HG03521 (cell line): Measurements from ENCODE around the gene CRY2.
"Not testable (repeated sequence)": the region's sequence is repeated elsewhere in the genome, so short reads cannot be mapped to it uniquely, and the experiment has no call there.

Source experiments
- ATAC-seq: cut with Tn5 transposase; IDR thresholded peaks from one replicate; pipeline ENCODE4 v1.9.1; 2021; ENCODE audit warnings: mild to moderate bottlenecking, moderate library complexity; ENCODE audit not compliant: unreplicated experiment

CRY2 gene

GRCh38 chr11:45811109-45811435 lies 36.2 kb upstream of the CRY2 start:
- no peak for ATAC-seq

DNA sequence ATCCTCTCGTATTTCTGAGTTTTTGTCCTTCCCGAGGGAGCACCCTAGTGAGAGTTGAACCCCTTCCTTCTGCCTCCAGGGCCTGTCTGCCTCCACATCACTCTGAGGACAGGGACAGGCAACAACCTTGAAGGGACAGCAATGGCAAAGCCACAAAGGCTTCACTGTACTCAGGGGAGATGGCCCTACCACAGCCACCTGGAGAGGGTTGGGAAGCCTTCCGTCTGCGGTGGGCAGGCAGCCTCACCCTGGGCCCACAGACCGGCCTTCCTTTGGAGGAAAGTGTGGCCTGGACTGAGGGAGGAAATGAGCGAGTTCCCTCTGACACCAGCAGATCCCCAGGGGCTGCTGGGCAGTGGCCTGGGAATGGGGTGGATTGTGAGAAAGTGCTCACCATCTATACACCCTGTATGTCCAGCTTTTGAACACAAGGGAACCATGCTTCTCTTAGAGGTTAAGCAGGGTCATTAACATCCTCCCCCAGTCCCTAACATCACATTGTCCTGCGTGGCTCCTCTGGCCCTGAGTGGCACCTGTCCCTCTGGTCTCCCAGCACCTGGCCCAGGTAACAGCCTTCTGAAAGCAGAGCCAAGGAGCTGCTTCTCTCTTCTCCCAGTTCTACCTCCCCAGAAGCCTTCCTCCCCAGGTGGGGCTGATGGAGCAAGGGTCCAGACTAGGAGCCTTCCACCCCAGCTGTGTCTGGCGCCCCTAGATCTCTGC lies 35.5 kb upstream of the CRY2 start:
- ATAC-seq = no peak

DNA sequence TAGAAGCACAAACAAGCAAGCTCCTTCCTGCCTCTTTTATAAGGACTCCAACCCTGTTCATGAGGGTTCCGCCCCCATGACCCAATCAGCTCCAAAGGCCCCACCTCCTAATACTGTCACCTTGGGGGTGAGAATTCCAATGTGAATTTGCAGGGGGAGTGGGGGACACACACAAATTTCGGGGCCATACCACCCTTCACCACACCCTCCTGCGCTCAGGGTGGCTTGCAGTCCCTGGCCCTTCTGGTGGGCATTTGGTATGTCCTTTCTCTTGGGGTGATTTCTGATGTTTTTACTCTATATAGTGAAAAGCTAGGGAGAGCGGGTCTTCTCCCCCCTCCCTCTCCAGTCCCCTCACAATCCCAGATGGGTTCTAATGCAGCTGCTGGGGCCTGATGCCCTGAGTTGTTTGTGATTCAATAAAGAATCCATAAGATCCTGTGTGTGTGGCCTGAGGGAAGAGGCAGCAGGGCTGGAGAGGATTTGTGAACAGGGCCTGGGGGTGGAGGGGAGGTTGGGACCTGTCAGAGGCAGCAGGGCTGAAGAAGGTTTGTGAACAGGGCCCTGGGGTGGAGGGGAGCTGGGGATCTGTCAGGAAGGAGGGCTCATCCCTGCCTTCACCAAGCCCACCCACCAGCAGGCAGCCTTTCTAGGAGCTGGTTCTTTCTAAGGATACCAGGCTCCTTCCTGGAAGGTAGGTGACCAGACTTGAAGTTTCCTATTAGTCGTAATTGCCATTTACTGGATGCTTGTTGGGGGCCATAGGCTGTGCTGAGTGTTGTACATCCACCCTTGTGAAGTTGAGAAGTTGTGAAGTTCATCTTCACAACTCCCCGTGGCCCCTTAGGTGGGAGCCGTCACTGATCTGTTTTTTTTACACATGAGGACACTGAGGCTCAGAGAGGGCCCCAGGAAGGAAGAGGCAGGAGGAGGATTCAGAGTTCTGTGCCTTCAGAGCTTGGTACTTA lies 34.4 kb upstream of the CRY2 start:
- no peak for ATAC-seq

- ATAC-seq = no peak
Observed at GRCh38 chr11:45815747-45816146, 31.5 kb upstream of the CRY2 start.

- ATAC-seq = no peak
Observed at GRCh38 chr11:45816614-45817013, 30.7 kb upstream of the CRY2 start.

DNA sequence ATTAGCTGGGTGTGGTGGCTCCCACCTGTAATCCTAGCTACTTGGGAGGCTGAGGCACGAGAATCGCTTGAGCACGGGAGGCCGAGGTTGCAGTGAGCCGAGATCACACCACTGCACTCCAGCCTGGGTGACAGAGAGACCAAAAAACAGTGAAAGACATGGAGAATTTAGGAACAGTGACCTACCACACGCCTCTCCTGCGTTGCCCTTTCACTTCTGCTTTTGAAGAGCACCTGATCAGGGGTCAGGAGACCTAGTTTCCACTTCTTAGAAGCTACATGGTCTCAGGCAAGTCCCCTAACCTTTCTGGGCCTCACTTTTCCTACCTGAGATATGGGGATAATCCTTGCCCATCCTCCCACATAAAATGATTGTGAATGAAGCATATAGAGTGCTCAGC lies 30.1 kb upstream of the CRY2 start:
- peak; percentile 66 for ATAC-seq

GRCh38 chr11:45818961-45819605 lies 28.2 kb upstream of the CRY2 start:
- ATAC-seq = no peak

- no peak for ATAC-seq
Observed at GRCh38 chr11:45820211-45820857, 26.9 kb upstream of the CRY2 start.

DNA sequence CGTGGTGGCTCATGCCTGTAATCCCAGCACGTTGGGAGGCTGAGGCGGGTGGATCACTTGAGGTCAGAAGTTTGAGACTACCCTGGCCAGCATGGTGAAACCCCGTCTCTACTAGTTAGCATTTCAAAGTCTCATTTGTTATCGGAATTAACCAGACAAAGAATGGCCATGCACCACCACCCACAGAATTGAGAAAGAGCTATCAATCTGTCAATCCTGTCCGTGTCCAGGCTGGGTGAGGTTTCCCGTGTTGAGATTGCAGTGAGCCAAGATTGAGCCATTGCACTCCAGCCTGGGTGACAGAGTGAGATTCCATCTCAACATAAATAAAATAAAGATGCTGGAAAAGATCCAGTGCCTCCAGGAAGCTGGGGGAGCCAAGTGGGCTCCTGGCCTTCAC lies 20.8 kb upstream of the CRY2 start:
- ATAC-seq = not testable (repeated sequence)

DNA sequence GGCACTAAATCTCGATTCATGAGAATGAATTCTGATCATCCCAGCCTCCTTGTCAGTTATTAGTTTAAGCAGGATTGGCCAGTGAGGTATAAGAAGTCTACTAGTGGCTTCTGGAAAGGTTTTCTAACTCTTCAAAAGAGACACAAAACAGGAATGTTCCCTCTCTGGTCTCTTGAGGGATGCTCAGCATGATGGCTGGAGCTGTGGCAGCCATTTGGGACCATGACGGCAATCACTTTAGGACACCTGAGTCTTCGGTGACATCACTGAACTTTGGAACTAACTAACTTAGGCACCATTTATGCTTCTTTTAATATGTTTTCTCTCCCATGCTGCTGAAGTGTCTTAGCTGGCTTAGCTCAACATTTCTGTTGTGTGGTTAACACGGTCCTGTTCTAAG lies 20.2 kb upstream of the CRY2 start:
- no peak for ATAC-seq

DNA sequence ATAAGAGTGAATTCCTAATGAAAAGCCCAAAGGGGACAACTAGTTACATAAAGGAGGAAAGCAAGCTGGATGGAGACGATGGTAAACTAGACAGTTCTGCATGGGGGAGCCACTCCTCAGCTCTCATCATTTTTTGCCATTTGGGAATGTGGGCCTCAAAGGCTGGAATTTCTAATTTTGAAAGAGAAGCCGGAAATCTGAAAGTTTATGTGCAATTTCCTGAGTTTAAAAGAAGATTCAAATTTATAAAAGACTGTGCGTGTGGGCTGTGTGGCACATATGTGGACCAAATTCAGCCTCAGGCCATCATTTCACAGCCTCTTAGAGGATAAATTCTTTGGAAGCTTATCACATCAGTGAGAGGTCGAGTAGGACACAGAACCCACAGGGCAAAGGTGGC lies 18.3 kb upstream of the CRY2 start:
- no peak for ATAC-seq

DNA sequence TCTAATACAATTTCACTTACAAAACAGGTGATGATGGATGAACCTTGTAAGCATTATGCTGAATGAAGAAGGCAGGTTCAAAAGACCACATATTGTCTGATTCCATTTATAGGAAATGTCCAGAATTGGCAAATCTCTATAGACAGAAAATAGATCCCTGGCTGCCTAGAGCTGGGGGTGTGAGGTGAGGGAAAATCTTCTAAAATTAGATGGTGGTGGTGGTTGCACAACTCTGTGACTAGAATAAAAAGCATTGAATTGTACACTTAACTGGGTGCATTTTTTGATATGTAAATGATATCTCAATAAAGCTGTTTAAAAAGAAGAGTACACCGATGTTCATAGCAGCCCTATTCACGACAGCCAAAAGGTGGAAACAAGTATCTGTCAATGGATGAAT lies 16.7 kb upstream of the CRY2 start:
- ATAC-seq = no peak

GRCh38 chr11:45832811-45833441 lies 14.3 kb upstream of the CRY2 start:
- no peak for ATAC-seq

DNA sequence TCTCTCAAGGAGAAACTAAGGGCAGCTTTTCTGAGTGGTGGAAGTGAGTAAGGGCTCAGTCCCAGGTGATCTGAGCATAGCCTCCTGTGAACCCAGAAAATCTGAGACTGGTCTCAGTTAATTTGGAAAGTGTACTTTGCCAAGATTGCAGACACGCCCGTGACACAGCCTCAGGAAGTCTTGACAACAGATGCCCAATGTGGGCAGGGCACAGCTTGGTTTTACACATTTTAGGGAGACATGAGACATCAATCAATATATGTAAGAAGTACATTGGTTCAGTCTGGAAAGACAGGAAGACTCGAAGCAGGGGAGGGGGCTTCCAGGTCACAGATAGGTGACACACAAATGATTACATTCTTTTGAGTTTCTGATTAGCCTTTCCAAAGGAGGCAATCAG lies 13.5 kb upstream of the CRY2 start:
- no peak for ATAC-seq

GRCh38 chr11:45834298-45834756 lies 12.9 kb upstream of the CRY2 start:
- no peak for ATAC-seq

DNA sequence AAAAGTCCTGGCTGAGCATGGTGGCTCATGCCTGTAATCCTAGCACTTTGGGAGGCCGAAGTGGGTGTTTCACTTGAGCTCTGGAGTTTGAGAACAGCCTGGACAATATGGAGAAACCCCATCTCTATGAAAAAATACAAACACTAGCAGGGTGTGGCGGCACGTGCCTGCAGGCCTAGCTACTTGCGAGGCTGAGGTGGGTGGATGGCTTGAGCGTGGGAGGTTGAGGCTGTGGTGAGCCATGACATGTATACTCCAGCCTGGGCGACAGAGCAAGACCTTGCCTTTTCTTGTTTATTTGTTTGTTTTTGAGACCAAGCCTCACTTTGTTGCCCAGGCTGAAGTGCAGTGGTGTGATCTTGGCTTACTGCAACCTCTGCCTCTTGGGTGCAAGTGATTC lies 8.1 kb upstream of the CRY2 start:
- ATAC-seq = no peak

DNA sequence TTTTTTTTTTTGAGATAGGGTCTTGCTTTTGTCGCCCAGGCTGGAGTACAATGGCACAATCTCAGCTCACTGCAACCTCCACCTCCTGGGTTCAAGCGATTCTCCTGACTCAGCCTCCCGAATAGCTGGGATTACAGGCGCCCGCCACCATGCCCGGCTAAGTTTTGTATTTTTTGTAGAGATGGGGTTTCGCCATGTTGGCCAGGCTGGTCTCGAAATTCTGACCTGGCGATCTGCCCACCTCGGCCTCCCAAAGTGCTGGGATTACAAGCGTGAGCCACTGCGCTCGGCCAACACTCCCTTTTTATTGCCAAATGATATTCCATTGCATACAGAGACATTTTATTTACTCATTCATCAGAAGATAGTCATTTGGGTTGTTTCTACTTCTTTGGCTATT lies 7.0 kb upstream of the CRY2 start:
- not testable (repeated sequence) for ATAC-seq

GRCh38 chr11:45843158-45843924 lies 3.9 kb upstream of the CRY2 start:
- ATAC-seq = no peak

GRCh38 chr11:45844822-45845578 lies 2.3 kb upstream of the CRY2 start:
- ATAC-seq = no peak
